GM06990 (cell line): ENCODE data around the gene ADGRG1.

Experiments used
- DNase-seq: peaks from one replicate; pipeline ENCODE4 v3.0.0-alpha.2; 2011; ENCODE audit not compliant: insufficient read length; ENCODE audit errors: extremely low read depth
- H3K27me3 ChIP-seq: replicated peaks from 2 replicates; pipeline ENCODE4 v1.6.0; 2011; ENCODE audit warnings: low read length; ENCODE audit not compliant: control insufficient read depth, insufficient read depth
- H3K36me3 ChIP-seq: 2 replicates; pipeline ENCODE4 v1.5.1; 2011; ENCODE audit warnings: low read length; ENCODE audit not compliant: control insufficient read depth, insufficient read depth
- H3K4me3 ChIP-seq: replicated peaks from 2 replicates; pipeline ENCODE4 v1.5.1; 2011; ENCODE audit warnings: low read depth, mild to moderate bottlenecking, control low read depth, low read length
- TF ChIP-seq, protein P1 (sequence below): IDR thresholded peaks from 2 replicates; pipeline ENCODE4 v1.5.1; 2011; ENCODE audit warnings: low read length, control low read depth, mild to moderate bottlenecking, inconsistent platforms; ENCODE audit not compliant: insufficient read depth, poor library complexity, severe bottlenecking

The ADGRG1 gene

GRCh38 chr16:57633383-57634064 is 5.1 kb downstream of the ADGRG1 start:
- Histone ChIP-seq H3K27me3 (peaks cover 5% of the 10 kb centered on the region), H3K36me3 (no peaks in the 10 kb centered on the region), H3K4me3 (no peak overlapping the region)
- TF ChIP-seq, protein P1, sequence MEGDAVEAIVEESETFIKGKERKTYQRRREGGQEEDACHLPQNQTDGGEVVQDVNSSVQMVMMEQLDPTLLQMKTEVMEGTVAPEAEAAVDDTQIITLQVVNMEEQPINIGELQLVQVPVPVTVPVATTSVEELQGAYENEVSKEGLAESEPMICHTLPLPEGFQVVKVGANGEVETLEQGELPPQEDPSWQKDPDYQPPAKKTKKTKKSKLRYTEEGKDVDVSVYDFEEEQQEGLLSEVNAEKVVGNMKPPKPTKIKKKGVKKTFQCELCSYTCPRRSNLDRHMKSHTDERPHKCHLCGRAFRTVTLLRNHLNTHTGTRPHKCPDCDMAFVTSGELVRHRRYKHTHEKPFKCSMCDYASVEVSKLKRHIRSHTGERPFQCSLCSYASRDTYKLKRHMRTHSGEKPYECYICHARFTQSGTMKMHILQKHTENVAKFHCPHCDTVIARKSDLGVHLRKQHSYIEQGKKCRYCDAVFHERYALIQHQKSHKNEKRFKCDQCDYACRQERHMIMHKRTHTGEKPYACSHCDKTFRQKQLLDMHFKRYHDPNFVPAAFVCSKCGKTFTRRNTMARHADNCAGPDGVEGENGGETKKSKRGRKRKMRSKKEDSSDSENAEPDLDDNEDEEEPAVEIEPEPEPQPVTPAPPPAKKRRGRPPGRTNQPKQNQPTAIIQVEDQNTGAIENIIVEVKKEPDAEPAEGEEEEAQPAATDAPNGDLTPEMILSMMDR, result no peak
- DNase-seq, result no peak

- Histone ChIP-seq H3K36me3 (no peaks in the 10 kb centered on the region), H3K4me3 (no peak overlapping the region), H3K27me3 (peaks cover 4% of the 10 kb centered on the region)
- no peak for DNase-seq
- TF ChIP-seq, protein P1, result no peak
These were observed 5.7 kb downstream of the ADGRG1 start for GRCh38 chr16:57634171-57634570.

- H3K27me3 ChIP-seq, result peaks cover 4% of the 10 kb centered on the region
- TF ChIP-seq, protein P1, result no peak
These were observed 7.1 kb downstream of the ADGRG1 start for GRCh38 chr16:57635266-57636097.

DNA sequence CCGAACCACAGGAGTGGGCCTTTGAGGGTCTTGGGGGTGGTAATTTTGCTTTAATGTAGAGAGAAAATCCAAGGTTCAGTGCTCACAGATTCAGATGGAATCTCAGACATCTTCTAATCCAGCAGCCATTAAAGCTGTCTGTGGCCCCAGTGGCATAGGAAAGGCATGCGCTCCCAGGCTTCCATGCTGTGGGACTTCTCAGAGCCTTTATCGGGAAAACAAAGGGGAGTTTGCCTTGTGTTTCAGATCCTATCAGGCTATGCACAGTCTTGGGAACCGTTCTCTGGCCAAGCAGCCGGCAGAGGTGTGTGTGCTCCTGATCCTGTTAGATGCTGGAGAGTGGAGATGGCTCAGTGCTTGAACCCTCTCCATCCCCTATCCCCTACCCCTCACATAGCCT is 7.8 kb downstream of the ADGRG1 start:
- H3K4me3 ChIP-seq, result no peak overlapping the region
- TF ChIP-seq, protein P1, result no peak
- H3K36me3 ChIP-seq, result no peaks in the 10 kb centered on the region
- peaks cover 4% of the 10 kb centered on the region for H3K27me3 ChIP-seq
- DNase-seq, result no peak

More at GRCh38 chr16:57635266-57636097, 7.1 kb downstream of the ADGRG1 start:
- no peak for DNase-seq
- Histone ChIP-seq H3K36me3 (no peaks in the 10 kb centered on the region), H3K4me3 (no peak overlapping the region)

DNA sequence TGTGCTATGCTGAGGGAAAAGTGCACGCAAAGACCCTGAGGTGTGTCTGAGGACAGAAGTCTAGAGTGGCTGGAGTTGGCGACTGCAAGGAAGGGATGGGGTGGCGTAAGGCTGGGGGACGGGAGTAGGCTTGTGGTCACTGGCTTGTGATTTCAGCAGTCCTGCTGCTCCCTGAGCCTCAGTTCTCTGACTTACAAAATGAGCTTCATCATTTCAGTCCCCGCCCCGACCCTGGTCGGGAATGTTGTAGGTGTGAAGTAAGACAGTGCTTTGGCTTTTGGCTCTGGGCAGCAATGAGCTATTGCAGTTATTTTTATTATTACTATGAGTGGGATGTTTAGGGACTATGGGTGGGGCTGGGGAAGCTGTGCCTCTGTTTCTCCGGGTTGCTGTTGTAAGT is 8.6 kb downstream of the ADGRG1 start:
- no peaks in the 10 kb centered on the region for H3K36me3 ChIP-seq
- TF ChIP-seq, protein P1, result no peak
- peaks cover 4% of the 10 kb centered on the region for H3K27me3 ChIP-seq
- H3K4me3 ChIP-seq, result no peak overlapping the region
- no peak for DNase-seq
